ENCODE measurements around the gene VMAC.

The VMAC gene

DNA sequence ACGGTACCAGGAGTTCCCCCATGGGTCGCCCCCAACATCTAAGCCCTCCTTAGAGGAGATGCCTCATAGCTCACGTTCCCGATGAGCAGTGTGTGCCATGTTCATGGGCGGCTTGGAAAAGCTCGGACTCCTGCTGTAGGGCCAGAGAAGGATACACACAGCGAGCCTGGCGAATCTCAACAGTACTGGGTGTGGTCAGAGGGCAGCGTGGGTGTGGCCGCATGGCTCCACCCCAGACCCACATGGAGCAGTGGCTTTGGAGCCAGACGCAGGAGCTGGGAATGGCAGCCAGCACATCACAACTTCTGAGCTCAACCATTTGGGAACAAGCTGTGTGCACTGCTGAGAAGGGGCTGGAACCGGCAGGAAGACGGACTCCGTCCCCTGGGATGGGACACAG is 25.0 kb downstream of the VMAC start:
- Histone ChIP-seq H3K27me3 (ENCODE audit: control insufficient read depth, low read length) (no peaks in the 10 kb centered on the region), H3K27ac (ENCODE audit: low read depth, low read length) (no peak overlapping the region), H3K9me2 (replicated peaks; ENCODE audit: control insufficient read depth, low read length) (no peaks in the 10 kb centered on the region), H3K4me3 (ENCODE audit: low read length) (no peak overlapping the region), H4K20me1 (ENCODE audit: control insufficient read depth, insufficient read depth, low read depth, low read length) (no peaks in the 10 kb centered on the region), H3F3A (ENCODE audit: control insufficient read depth, insufficient read depth) (no peaks in the 10 kb centered on the region), H3K4me2 (ENCODE audit: low read length) (no peak overlapping the region), H3K4me1 (ENCODE audit: control insufficient read depth, low read length) (no peaks in the 10 kb centered on the region), H3K79me2 (ENCODE audit: control insufficient read depth, low read length) (no peaks in the 10 kb centered on the region; the same call in 1 of the 2 replicates), H3K9me3 (ENCODE audit: control insufficient read depth, insufficient read depth, low read length) (no peaks in the 10 kb centered on the region), H3K36me3 (ENCODE audit: control insufficient read depth, low read length) (peaks cover 90% of the 10 kb centered on the region)
- no peak for TF ChIP-seq EZH2phosphoT487 (IDR thresholded peaks at IDR 0.05; ENCODE audit: borderline replicate concordance, low read length)

- Histone ChIP-seq H3K79me2 (ENCODE audit: control insufficient read depth, low read length) (peaks cover 7% of the 10 kb centered on the region; the same call in 1 of the 2 replicates), H3K4me1 (ENCODE audit: control insufficient read depth, low read length) (no peaks in the 10 kb centered on the region), H3K4me3 (ENCODE audit: low read length) (no peak overlapping the region), H3K9me2 (replicated peaks; ENCODE audit: control insufficient read depth, low read length) (no peaks in the 10 kb centered on the region), H3K9me3 (ENCODE audit: control insufficient read depth, insufficient read depth, low read length) (no peaks in the 10 kb centered on the region), H3K4me2 (ENCODE audit: low read length) (no peak overlapping the region), H3F3A (ENCODE audit: control insufficient read depth, insufficient read depth) (no peaks in the 10 kb centered on the region), H3K27ac (ENCODE audit: low read depth, low read length) (no peak overlapping the region), H3K27me3 (ENCODE audit: control insufficient read depth, low read length) (no peaks in the 10 kb centered on the region), H4K20me1 (ENCODE audit: control insufficient read depth, insufficient read depth, low read depth, low read length) (no peaks in the 10 kb centered on the region), H3K36me3 (ENCODE audit: control insufficient read depth, low read length) (peaks cover 78% of the 10 kb centered on the region)
- TF ChIP-seq EZH2phosphoT487 (IDR thresholded peaks at IDR 0.05; ENCODE audit: borderline replicate concordance, low read length) (no peak), CTCF (IDR thresholded peaks at IDR 0.05; ENCODE audit: low read depth, low read length, poor library complexity, severe bottlenecking) (no peak)
Observed at GRCh38 chr19:5931251-5931650, 26.6 kb downstream of the VMAC start.

- Histone ChIP-seq H4K20me1 (ENCODE audit: control insufficient read depth, insufficient read depth, low read depth, low read length) (no peaks in the 10 kb centered on the region), H3F3A (ENCODE audit: control insufficient read depth, insufficient read depth) (no peaks in the 10 kb centered on the region), H3K9me2 (replicated peaks; ENCODE audit: control insufficient read depth, low read length) (no peaks in the 10 kb centered on the region), H3K79me2 (ENCODE audit: control insufficient read depth, low read length) (peaks cover 13% of the 10 kb centered on the region), H3K9me3 (ENCODE audit: control insufficient read depth, insufficient read depth, low read length) (no peaks in the 10 kb centered on the region), H3K36me3 (ENCODE audit: control insufficient read depth, low read length) (peaks cover 77% of the 10 kb centered on the region), H3K4me2 (ENCODE audit: low read length) (no peak overlapping the region), H3K27ac (ENCODE audit: low read depth, low read length) (no peak overlapping the region), H3K27me3 (ENCODE audit: control insufficient read depth, low read length) (no peaks in the 10 kb centered on the region), H3K4me3 (ENCODE audit: low read length) (no peak overlapping the region), H3K4me1 (ENCODE audit: control insufficient read depth, low read length) (no peaks in the 10 kb centered on the region)
- TF ChIP-seq EZH2phosphoT487 (IDR thresholded peaks at IDR 0.05; ENCODE audit: borderline replicate concordance, low read length), result no peak
- TF ChIP-seq CTCF (IDR thresholded peaks at IDR 0.05; ENCODE audit: low read depth, low read length, poor library complexity, severe bottlenecking), result no peak
Observed at GRCh38 chr19:5932146-5932545, 27.5 kb downstream of the VMAC start.

- no peaks in the 10 kb centered on the region for H3K4me1 ChIP-seq (ENCODE audit: control insufficient read depth, low read length)
- no peaks in the 10 kb centered on the region for H3K9me2 ChIP-seq (replicated peaks; ENCODE audit: control insufficient read depth, low read length)
- H3K79me2 ChIP-seq (ENCODE audit: control insufficient read depth, low read length), result peaks cover 18% of the 10 kb centered on the region
- no peak overlapping the region for H3K4me3 ChIP-seq (ENCODE audit: low read length)
- peaks cover 77% of the 10 kb centered on the region for H3K36me3 ChIP-seq (ENCODE audit: control insufficient read depth, low read length)
- H3F3A ChIP-seq (ENCODE audit: control insufficient read depth, insufficient read depth), result no peaks in the 10 kb centered on the region
- no peaks in the 10 kb centered on the region for H3K9me3 ChIP-seq (ENCODE audit: control insufficient read depth, insufficient read depth, low read length)
- no peak overlapping the region for H3K27ac ChIP-seq (ENCODE audit: low read depth, low read length)
- no peaks in the 10 kb centered on the region for H4K20me1 ChIP-seq (ENCODE audit: control insufficient read depth, insufficient read depth, low read depth, low read length)
- no peaks in the 10 kb centered on the region for H3K27me3 ChIP-seq (ENCODE audit: control insufficient read depth, low read length)
- no peak for TF ChIP-seq CTCF (IDR thresholded peaks at IDR 0.05; ENCODE audit: low read depth, low read length, poor library complexity, severe bottlenecking)
- no peak for TF ChIP-seq EZH2phosphoT487 (IDR thresholded peaks at IDR 0.05; ENCODE audit: borderline replicate concordance, low read length)
- H3K4me2 ChIP-seq (ENCODE audit: low read length), result no peak overlapping the region
Observed at GRCh38 chr19:5932609-5933262, 28.1 kb downstream of the VMAC start.

Data from DOHH2 (cell line).